Lung (tissue), 12 donors: ENCODE results near the gene HSPA4L. TPM values are rescaled to one million over a fixed set of nuclear protein-coding genes. Genes with fewer than 3 reads are reported as not detected.

Experiments used
- ATAC-seq: fragments of 200-7000 bp; cut with Tn5 transposase; one replicate; pipeline ENCODE4 v1.9.1; 2020; ENCODE audit warnings: moderate number of reproducible peaks; ENCODE audit not compliant: insufficient read depth, low FRiP score
- DNase-seq, 3 donors: peaks; one replicate each; pipeline ENCODE4 v3.0.0-alpha.2; 2013 to 2017
- H3K27ac ChIP-seq, 2 donors: one replicate each; pipeline ENCODE4 v1.5.1; 2013; ENCODE audit warnings: mild to moderate bottlenecking in 2 of 2, moderate library complexity in 2 of 2, control low read depth in 1 of 2, inconsistent platforms in 1 of 2, low read depth in 1 of 2, low read length in 1 of 2
- H3K27me3 ChIP-seq, 3 donors: one replicate each; pipeline ENCODE4 v1.5.1; 2013; ENCODE audit warnings: low read length in 2 of 3; ENCODE audit not compliant: control insufficient read depth in 3 of 3, insufficient read depth in 3 of 3
- H3K36me3 ChIP-seq, 4 donors: one replicate each; pipeline ENCODE4 v1.5.1; 2013; ENCODE audit warnings: low read length in 4 of 4, mild to moderate bottlenecking in 1 of 4, moderate library complexity in 1 of 4; ENCODE audit not compliant: control insufficient read depth in 4 of 4, insufficient read depth in 4 of 4
- H3K4me1 ChIP-seq, 5 donors: one replicate each; pipeline ENCODE4 v1.5.1; 2013; ENCODE audit warnings: low read length in 5 of 5, mild to moderate bottlenecking in 2 of 5, moderate library complexity in 1 of 5; ENCODE audit not compliant: control insufficient read depth in 5 of 5, insufficient read depth in 5 of 5
- H3K4me3 ChIP-seq: one replicate; pipeline ENCODE4 v1.5.1; 2013; ENCODE audit warnings: mild to moderate bottlenecking, control low read depth, moderate library complexity
- H3K9ac ChIP-seq, 2 donors: one replicate each; pipeline ENCODE4 v1.5.1; 2013; ENCODE audit warnings: low read length in 2 of 2, control low read depth in 1 of 2; ENCODE audit not compliant: insufficient read depth in 1 of 2
- H3K9me3 ChIP-seq, 4 donors: one replicate each; pipeline ENCODE4 v1.5.1; 2013; ENCODE audit warnings: low read length in 3 of 4, mild to moderate bottlenecking in 1 of 4, moderate library complexity in 1 of 4; ENCODE audit not compliant: control insufficient read depth in 4 of 4, insufficient read depth in 3 of 4
- WGBS, 2 donors: extraction: QIAGEN DNeasy Blood & Tissue Kit; methylation state at CpG; one replicate each; pipeline ENCODE4 v1.1.7; 2013; 5-methylcytosine and 5-hydroxymethylcytosine counted together
- polyA plus RNA-seq, 2 donors: library from polyadenylated mRNA; stranded (reverse); fragments of 200-250 nt; gene quantifications; one replicate each; pipeline ENCODE4 v1.2.1, GENCODE V29; 2013
- total RNA-seq, 2 donors: library from RNA; depleted of rRNA in 1 of 2; stranded (reverse); fragments of >200 nt in 1 of 2; gene quantifications; one replicate each; pipeline ENCODE4 v1.2.1, GENCODE V29; 2014 to 2021
- TF ChIP-seq, protein P1 (sequence below): IDR thresholded peaks from 2 replicates; pipeline ENCODE4 v1.5.1; 2012; ENCODE audit warnings: mild to moderate bottlenecking; ENCODE audit errors: control extremely low read depth, extremely low read depth
- donor health status: control.
- donor health status: control.
- donor health status: Bipolar disorder and iron deficiency.
- donor health status: healthy.
- donor health status: DM: yes; HTN: yes; CAD: no.

HSPA4L gene
- total and polyA plus RNA-seq, 4 donors: 0.91 to 6.0 (median 3.0) TPM

DNA sequence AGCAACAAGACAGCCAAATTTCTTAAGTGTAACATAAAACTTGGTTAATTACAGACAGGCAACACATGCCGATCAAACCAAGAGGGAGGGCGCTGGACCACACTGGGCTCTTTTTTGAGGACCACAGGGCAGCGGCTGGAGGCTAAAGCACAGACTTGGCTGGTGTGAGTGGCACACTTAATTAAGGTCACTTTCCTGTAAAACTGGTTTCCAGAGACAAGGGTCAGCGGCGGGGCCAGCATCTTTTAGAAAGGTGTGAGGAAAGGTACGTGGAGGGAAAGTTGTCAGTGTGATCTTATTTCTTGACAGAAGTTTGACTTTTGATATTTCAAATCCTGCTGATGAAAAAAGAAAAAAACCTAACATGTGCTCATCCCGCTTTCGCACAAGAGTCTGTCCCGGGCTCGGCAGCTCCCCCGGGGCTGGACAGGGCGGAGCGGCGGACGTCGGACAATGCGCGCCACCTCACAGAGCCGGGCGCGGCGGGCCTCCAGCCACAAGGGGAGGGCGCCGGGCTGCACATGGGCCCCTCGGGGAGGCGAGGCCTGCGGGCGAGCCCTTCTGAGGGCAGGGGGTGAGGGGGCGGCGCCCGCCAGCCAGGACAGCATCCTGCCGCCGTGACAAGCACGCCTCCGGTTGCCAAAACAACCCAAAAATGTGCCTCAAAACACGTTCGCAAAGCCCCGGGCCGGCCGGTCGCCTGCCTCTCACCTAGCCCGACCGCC lies 660 bp upstream of the HSPA4L start:
- H3K9ac ChIP-seq: peak overlapping the region in 1 of 2 donors; percentile 26
- H3K4me3 ChIP-seq: peak overlapping the region; percentile 57
- WGBS, 2 donors: 13 to 14% methylated on average over 40 to 43 of the region's 43 CpGs
- peaks cover 0 to 12% (median 2%) of the 10 kb centered on the region in 5 donors for H3K4me1 ChIP-seq
- peak; percentile 39 for ATAC-seq
- TF ChIP-seq, protein P1, sequence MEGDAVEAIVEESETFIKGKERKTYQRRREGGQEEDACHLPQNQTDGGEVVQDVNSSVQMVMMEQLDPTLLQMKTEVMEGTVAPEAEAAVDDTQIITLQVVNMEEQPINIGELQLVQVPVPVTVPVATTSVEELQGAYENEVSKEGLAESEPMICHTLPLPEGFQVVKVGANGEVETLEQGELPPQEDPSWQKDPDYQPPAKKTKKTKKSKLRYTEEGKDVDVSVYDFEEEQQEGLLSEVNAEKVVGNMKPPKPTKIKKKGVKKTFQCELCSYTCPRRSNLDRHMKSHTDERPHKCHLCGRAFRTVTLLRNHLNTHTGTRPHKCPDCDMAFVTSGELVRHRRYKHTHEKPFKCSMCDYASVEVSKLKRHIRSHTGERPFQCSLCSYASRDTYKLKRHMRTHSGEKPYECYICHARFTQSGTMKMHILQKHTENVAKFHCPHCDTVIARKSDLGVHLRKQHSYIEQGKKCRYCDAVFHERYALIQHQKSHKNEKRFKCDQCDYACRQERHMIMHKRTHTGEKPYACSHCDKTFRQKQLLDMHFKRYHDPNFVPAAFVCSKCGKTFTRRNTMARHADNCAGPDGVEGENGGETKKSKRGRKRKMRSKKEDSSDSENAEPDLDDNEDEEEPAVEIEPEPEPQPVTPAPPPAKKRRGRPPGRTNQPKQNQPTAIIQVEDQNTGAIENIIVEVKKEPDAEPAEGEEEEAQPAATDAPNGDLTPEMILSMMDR: no peak
- no peaks in the 10 kb centered on the region for H3K27me3 ChIP-seq
- no peaks in the 10 kb centered on the region for H3K9me3 ChIP-seq
- DNase-seq: peak; percentile 70 to 76 (median 75)
- H3K36me3 ChIP-seq: no peaks in the 10 kb centered on the region
- H3K27ac ChIP-seq: no peak overlapping the region

DNA sequence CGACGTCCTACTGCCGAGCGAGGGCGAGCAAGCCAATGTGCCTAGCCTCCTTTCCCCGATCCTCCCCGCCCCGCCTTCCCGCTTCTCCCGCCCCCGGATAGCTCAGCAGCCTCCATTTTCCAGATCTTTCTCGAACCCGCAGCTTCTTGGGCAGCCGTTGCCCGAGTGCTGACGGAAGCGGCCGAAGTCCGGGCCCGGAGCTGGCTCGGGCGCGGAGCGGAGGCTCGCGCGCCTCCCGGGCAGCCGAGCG lies 172 bp upstream of the HSPA4L start:
- no peaks in the 10 kb centered on the region for H3K9me3 ChIP-seq
- no peaks in the 10 kb centered on the region for H3K36me3 ChIP-seq
- TF ChIP-seq, protein P1: no peak
- DNase-seq: peak; percentile 91 to 94 (median 91)
- peak overlapping the region in 1 of 2 donors; percentile 82 for H3K9ac ChIP-seq
- 0% methylated on average over 26 to 30 of the region's 30 CpGs for WGBS, 2 donors
- H3K4me3 ChIP-seq: peak overlapping the region; percentile 57
- peaks cover 0 to 12% (median 2%) of the 10 kb centered on the region in 5 donors for H3K4me1 ChIP-seq
- peak overlapping the region in 1 of 2 donors; percentile 35 for H3K27ac ChIP-seq
- peak; percentile 95 for ATAC-seq
- H3K27me3 ChIP-seq: no peaks in the 10 kb centered on the region

DNA sequence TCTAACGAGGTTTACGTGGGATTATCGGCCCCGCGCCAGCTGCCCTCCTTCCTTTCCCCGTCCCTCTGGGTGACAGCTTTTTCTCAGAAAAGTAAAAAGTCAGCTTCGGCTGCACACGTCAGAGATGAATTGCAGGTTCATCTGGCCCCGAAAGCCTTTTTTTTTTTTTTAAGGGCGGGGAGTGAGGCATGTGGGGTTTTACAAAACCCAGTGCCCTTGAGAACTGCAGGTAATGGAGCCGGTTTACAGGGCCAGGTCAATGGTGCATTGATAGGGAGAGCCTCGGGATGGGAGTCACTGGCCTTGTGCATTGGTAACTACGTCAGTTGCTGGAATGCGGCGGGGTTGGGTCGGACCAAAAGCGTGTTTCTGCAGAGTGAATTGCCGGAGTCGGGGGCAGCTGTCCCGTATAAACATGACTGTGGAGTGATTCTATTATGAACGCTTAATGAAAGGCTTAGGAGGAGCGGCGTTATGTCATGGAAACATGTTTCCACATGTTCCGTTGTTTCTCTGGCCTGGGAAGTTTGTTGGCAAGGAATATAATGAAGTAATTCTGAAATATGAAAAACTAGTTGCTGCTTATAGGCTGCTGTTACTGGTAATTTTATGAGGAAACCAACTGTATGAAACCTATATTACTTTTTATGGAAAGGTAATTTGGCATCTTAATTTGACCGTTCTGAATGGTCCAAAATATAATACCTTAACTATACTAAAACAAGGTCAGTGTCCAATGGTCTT lies 1.1 kb downstream of the HSPA4L start:
- Histone ChIP-seq H3K36me3 (no peaks in the 10 kb centered on the region), H3K9me3 (no peaks in the 10 kb centered on the region), H3K4me3 (peak overlapping the region; percentile 57), H3K4me1 (peaks cover 0 to 12% (median 2%) of the 10 kb centered on the region in 5 donors), H3K27ac (peak overlapping the region; percentile 28 to 35), H3K27me3 (no peaks in the 10 kb centered on the region), H3K9ac (peak overlapping the region in 1 of 2 donors; percentile 84)
- peak; percentile 14 for ATAC-seq
- DNase-seq: peak; percentile 81 to 89 (median 87)
- WGBS, 2 donors: 15% methylated on average over 25 of the region's 25 CpGs
- TF ChIP-seq, protein P1: no peak
